ENCODE data around the gene NEK10.

The NEK10 gene

GRCh38 chr3:27185231-27185989 lies 183.8 kb downstream of the NEK10 start:
- Mint-ChIP-seq H3K4me1 (no peaks in the 10 kb centered on the region), H3K27ac (no peak overlapping the region), H3K27me3 (ENCODE audit: low read depth, poor library complexity) (peaks cover 2% of the 10 kb centered on the region), H3K9me3 (no peaks in the 10 kb centered on the region), H3K36me3 (ENCODE audit: low read depth) (no peaks in the 10 kb centered on the region), H3K4me3 (no peak overlapping the region)
- TF ChIP-seq CTCF (IDR thresholded peaks at IDR 0.05): no peak
- DNase-seq: no peak

- no peak for DNase-seq
- H3K4me3 Mint-ChIP-seq: no peak overlapping the region
- H3K4me1 Mint-ChIP-seq: no peaks in the 10 kb centered on the region
- TF ChIP-seq CTCF (IDR thresholded peaks at IDR 0.05): no peak
- H3K36me3 Mint-ChIP-seq (ENCODE audit: low read depth): no peaks in the 10 kb centered on the region
- H3K9me3 Mint-ChIP-seq: no peaks in the 10 kb centered on the region
- peaks cover 2% of the 10 kb centered on the region for H3K27me3 Mint-ChIP-seq (ENCODE audit: low read depth, poor library complexity)
- H3K27ac Mint-ChIP-seq: no peak overlapping the region
Observed at GRCh38 chr3:27184261-27184660, 184.9 kb downstream of the NEK10 start.

GRCh38 chr3:27176256-27176655 lies 192.9 kb downstream of the NEK10 start:
- no peak overlapping the region for H3K27ac Mint-ChIP-seq

GRCh38 chr3:27174530-27174929 lies 194.7 kb downstream of the NEK10 start:
- Mint-ChIP-seq H3K36me3 (ENCODE audit: low read depth) (no peaks in the 10 kb centered on the region), H3K9me3 (no peaks in the 10 kb centered on the region), H3K27me3 (ENCODE audit: low read depth, poor library complexity) (peaks cover 4% of the 10 kb centered on the region), H3K27ac (no peak overlapping the region), H3K4me1 (no peaks in the 10 kb centered on the region), H3K4me3 (no peak overlapping the region)
- no peak for DNase-seq
- no peak for TF ChIP-seq CTCF (IDR thresholded peaks at IDR 0.05)

More at GRCh38 chr3:27176256-27176655, 192.9 kb downstream of the NEK10 start:
- Mint-ChIP-seq H3K27me3 (ENCODE audit: low read depth, poor library complexity) (no peaks in the 10 kb centered on the region), H3K36me3 (ENCODE audit: low read depth) (no peaks in the 10 kb centered on the region), H3K9me3 (no peaks in the 10 kb centered on the region), H3K4me3 (no peak overlapping the region), H3K4me1 (no peaks in the 10 kb centered on the region)
- DNase-seq: no peak
- no peak for TF ChIP-seq CTCF (IDR thresholded peaks at IDR 0.05)

GRCh38 chr3:27171113-27171512 lies 198.1 kb downstream of the NEK10 start:
- no peaks in the 10 kb centered on the region for H3K4me1 Mint-ChIP-seq
- no peak for TF ChIP-seq CTCF (IDR thresholded peaks at IDR 0.05)
- H3K36me3 Mint-ChIP-seq (ENCODE audit: low read depth): no peaks in the 10 kb centered on the region
- no peak for DNase-seq
- H3K27me3 Mint-ChIP-seq (ENCODE audit: low read depth, poor library complexity): peaks cover 4% of the 10 kb centered on the region
- no peak overlapping the region for H3K4me3 Mint-ChIP-seq
- no peaks in the 10 kb centered on the region for H3K9me3 Mint-ChIP-seq
- H3K27ac Mint-ChIP-seq: no peak overlapping the region

DNA sequence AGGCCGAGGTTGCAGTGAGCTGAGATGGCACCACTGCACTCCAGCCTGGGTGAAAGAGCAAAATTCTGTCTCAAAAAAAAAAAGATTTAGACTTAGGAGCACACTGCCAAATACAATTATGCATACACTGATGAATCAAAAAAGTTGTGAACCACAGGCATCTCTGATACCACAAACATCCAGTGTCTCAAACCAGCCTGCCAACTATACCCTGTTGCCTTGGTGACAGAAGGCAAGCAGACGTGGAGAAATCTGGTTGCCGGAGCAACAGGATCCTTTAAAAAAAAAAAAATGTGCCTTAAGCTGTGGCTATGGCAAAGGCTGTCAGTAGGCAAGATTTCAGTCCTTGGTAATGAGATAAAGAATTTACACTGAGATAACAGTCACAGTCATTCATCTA lies 202.3 kb downstream of the NEK10 start:
- Mint-ChIP-seq H3K9me3 (no peaks in the 10 kb centered on the region), H3K27me3 (ENCODE audit: low read depth, poor library complexity) (peaks cover 4% of the 10 kb centered on the region), H3K27ac (no peak overlapping the region), H3K36me3 (ENCODE audit: low read depth) (no peaks in the 10 kb centered on the region), H3K4me1 (no peaks in the 10 kb centered on the region), H3K4me3 (no peak overlapping the region)
- no peak for DNase-seq
- TF ChIP-seq CTCF (IDR thresholded peaks at IDR 0.05): no peak
